Calu3 (cell line): ENCODE data around the gene KCNK16. TPM values are rescaled to one million over a fixed set of nuclear protein-coding genes. Genes with fewer than 3 reads are reported as not detected.

Experiments
- BruUV-seq: library from RNA; stranded (reverse); fragments of 400-500 nt; replicated peaks from 2 replicates; lab custom pipeline; 2021; lab: Mats Ljungman, UMichigan
- CTCF ChIA-PET: fragments of 300-600 bp; sonication (Branson Sonifier 250); formaldehyde crosslinking; loops from one replicate; lab custom pipeline; 2022; ENCODE audit warnings: antibody characterized with exemption; lab: Charles Lee
- DNase-seq: peaks from one replicate; pipeline ENCODE4 v3.0.0; 2022
- H3K27ac Mint-ChIP-seq: one replicate; pipeline ENCODE4 v1.8.0; 2022; ENCODE audit warnings: mixed read lengths; ENCODE audit not compliant: unreplicated experiment
- H3K27me3 Mint-ChIP-seq: one replicate; pipeline ENCODE4 v1.8.0; 2022; ENCODE audit warnings: mixed read lengths; ENCODE audit not compliant: unreplicated experiment
- H3K36me3 Mint-ChIP-seq: one replicate; pipeline ENCODE4 v1.8.0; 2022; ENCODE audit warnings: mild to moderate bottlenecking, moderate library complexity, mixed read lengths; ENCODE audit not compliant: insufficient read depth, unreplicated experiment
- H3K4me1 Mint-ChIP-seq: one replicate; pipeline ENCODE4 v1.8.0; 2022; ENCODE audit warnings: mild to moderate bottlenecking, low read depth, mixed read lengths; ENCODE audit not compliant: unreplicated experiment
- H3K4me3 Mint-ChIP-seq: one replicate; pipeline ENCODE4 v1.8.0; 2022; ENCODE audit warnings: mild to moderate bottlenecking, low read depth, moderate library complexity, mixed read lengths; ENCODE audit not compliant: unreplicated experiment
- H3K9me3 Mint-ChIP-seq: one replicate; pipeline ENCODE4 v1.8.0; 2022; ENCODE audit warnings: low read depth, mixed read lengths; ENCODE audit not compliant: unreplicated experiment
- CTCF ChIP-seq: fragments of 200-600 bp; IDR thresholded peaks from one replicate; pipeline ENCODE4 v1.8.0; 2022; ENCODE audit warnings: antibody characterized with exemption; ENCODE audit not compliant: unreplicated experiment
- intact Hi-C: fragments of 100-400 bp; cut with micrococcal nuclease; formaldehyde crosslinking; loops from one replicate; pipeline ENCODE4 v1.10.0; 2022; ENCODE audit not compliant: unreplicated experiment
- total RNA-seq: library from RNA; stranded (reverse); gene quantifications from 2 replicates; pipeline ENCODE4 v1.2.3, GENCODE V29; 2022

The KCNK16 gene
- total RNA-seq, 1 experiment from 2014 or later = not detected

- no peaks in the 10 kb centered on the region for H3K36me3 Mint-ChIP-seq
- H3K27me3 Mint-ChIP-seq = peaks cover 29% of the 10 kb centered on the region
- no peak overlapping the region for H3K4me3 Mint-ChIP-seq
- TF ChIP-seq CTCF = no peak
- H3K9me3 Mint-ChIP-seq = no peaks in the 10 kb centered on the region
- no TSS peak for BruUV-seq
- no peak overlapping the region for H3K27ac Mint-ChIP-seq
- peaks cover 20% of the 10 kb centered on the region for H3K4me1 Mint-ChIP-seq
- CTCF ChIA-PET = interaction anchor here (0.7 to 2.6 kb wide), 6 partner anchors 22 to 372 kb away, joined by 3 to 31 read pairs (median 6); no protein-coding TSS in a partner anchor
- intact Hi-C loops = loop anchor here (1.0 kb wide), 1 partner anchor 72 kb away; the partner anchor contains the start of gene KCNK5
- DNase-seq = no peak
Observed at GRCh38 chr6:39301606-39302005, 20.9 kb downstream of the KCNK16 start.

- no peak overlapping the region for H3K4me3 Mint-ChIP-seq
- intact Hi-C loops = no loop called here
- no peak for TF ChIP-seq CTCF
- no TSS peak for BruUV-seq
- H3K9me3 Mint-ChIP-seq = no peaks in the 10 kb centered on the region
- peaks cover 22% of the 10 kb centered on the region for H3K27me3 Mint-ChIP-seq
- peaks cover 28% of the 10 kb centered on the region for H3K4me1 Mint-ChIP-seq
- H3K36me3 Mint-ChIP-seq = no peaks in the 10 kb centered on the region
- H3K27ac Mint-ChIP-seq = no peak overlapping the region
- no peak for DNase-seq
- CTCF ChIA-PET = interaction anchor here (0.9 to 1.9 kb wide), 2 partner anchors 111 to 129 kb away, joined by 3 to 4 read pairs; no protein-coding TSS in a partner anchor
Observed at GRCh38 chr6:39300739-39301138, 21.8 kb downstream of the KCNK16 start.

- no peaks in the 10 kb centered on the region for H3K36me3 Mint-ChIP-seq
- CTCF ChIA-PET = interaction anchor here (1.0 kb wide), 1 partner anchor 101 kb away, joined by 3 read pairs; no protein-coding TSS in a partner anchor
- no peak overlapping the region for H3K27ac Mint-ChIP-seq
- intact Hi-C loops = no loop called here
- DNase-seq = no peak
- BruUV-seq = no TSS peak
- no peak overlapping the region for H3K4me3 Mint-ChIP-seq
- no peak for TF ChIP-seq CTCF
- H3K27me3 Mint-ChIP-seq = peaks cover 8% of the 10 kb centered on the region
- H3K9me3 Mint-ChIP-seq = no peaks in the 10 kb centered on the region
- peaks cover 48% of the 10 kb centered on the region for H3K4me1 Mint-ChIP-seq
Observed at GRCh38 chr6:39298061-39298460, 24.4 kb downstream of the KCNK16 start.

- intact Hi-C loops = no loop called here
- H3K27me3 Mint-ChIP-seq = peaks cover 8% of the 10 kb centered on the region
- no peak for DNase-seq
- no peak for TF ChIP-seq CTCF
- H3K4me3 Mint-ChIP-seq = no peak overlapping the region
- H3K36me3 Mint-ChIP-seq = no peaks in the 10 kb centered on the region
- peaks cover 3% of the 10 kb centered on the region for H3K9me3 Mint-ChIP-seq
- CTCF ChIA-PET = interaction anchor here (1.0 kb wide), 1 partner anchor 100 kb away, joined by 3 read pairs; no protein-coding TSS in a partner anchor
- BruUV-seq = no TSS peak
- H3K27ac Mint-ChIP-seq = no peak overlapping the region
- peaks cover 49% of the 10 kb centered on the region for H3K4me1 Mint-ChIP-seq
Observed at GRCh38 chr6:39296745-39297640, 25.5 kb downstream of the KCNK16 start.
